GM19455 (cell line): ENCODE measurements around the gene NEDD9.

Experiments
- ATAC-seq: cut with Tn5 transposase; IDR thresholded peaks from one replicate; pipeline ENCODE4 v1.9.1; 2021; ENCODE audit not compliant: unreplicated experiment

The NEDD9 gene

GRCh38 chr6:11262242-11262641 is 29.8 kb upstream of the NEDD9 start:
- no peak for ATAC-seq

GRCh38 chr6:11260249-11261038 is 28.0 kb upstream of the NEDD9 start:
- no peak for ATAC-seq

- ATAC-seq: no peak
Measured at GRCh38 chr6:11258260-11259237, 26.1 kb upstream of the NEDD9 start.

GRCh38 chr6:11255610-11256009 is 23.1 kb upstream of the NEDD9 start:
- ATAC-seq: no peak

GRCh38 chr6:11253594-11253993 is 21.1 kb upstream of the NEDD9 start:
- no peak for ATAC-seq

- no peak for ATAC-seq
Measured at GRCh38 chr6:11251553-11252360, 19.3 kb upstream of the NEDD9 start.

- ATAC-seq: no peak
Measured at GRCh38 chr6:11250108-11250507, 17.6 kb upstream of the NEDD9 start.

GRCh38 chr6:11248974-11249761 is 16.7 kb upstream of the NEDD9 start:
- ATAC-seq: no peak

- no peak for ATAC-seq
Measured at GRCh38 chr6:11246722-11247121, 14.3 kb upstream of the NEDD9 start.

GRCh38 chr6:11245381-11246256 is 13.2 kb upstream of the NEDD9 start:
- ATAC-seq: no peak

- ATAC-seq: no peak
Measured at GRCh38 chr6:11244387-11245126, 12.1 kb upstream of the NEDD9 start.

GRCh38 chr6:11243861-11244260 is 11.4 kb upstream of the NEDD9 start:
- no peak for ATAC-seq

- no peak for ATAC-seq
Measured at GRCh38 chr6:11242711-11243110, 10.2 kb upstream of the NEDD9 start.

GRCh38 chr6:11241793-11242201 is 9.3 kb upstream of the NEDD9 start:
- no peak for ATAC-seq

GRCh38 chr6:11241154-11241792 is 8.8 kb upstream of the NEDD9 start:
- ATAC-seq: no peak

- no peak for ATAC-seq
Measured at GRCh38 chr6:11237956-11238355, 5.5 kb upstream of the NEDD9 start.

- ATAC-seq: no peak
Measured at GRCh38 chr6:11237428-11237827, 5.0 kb upstream of the NEDD9 start.

- ATAC-seq: no peak
Measured at GRCh38 chr6:11236915-11237314, 4.4 kb upstream of the NEDD9 start.
